CD1c-positive myeloid dendritic cell (primary cell): Measurements from ENCODE around the gene SMLR1.
A peak's percentile ranks its signal among the peaks of the same experiment; 100 is the strongest.

Source experiments
- DNase-seq: peaks from one replicate; pipeline ENCODE4 v3.0.0-alpha.2; 2016; ENCODE audit errors: extremely low spot score

The SMLR1 gene

DNA sequence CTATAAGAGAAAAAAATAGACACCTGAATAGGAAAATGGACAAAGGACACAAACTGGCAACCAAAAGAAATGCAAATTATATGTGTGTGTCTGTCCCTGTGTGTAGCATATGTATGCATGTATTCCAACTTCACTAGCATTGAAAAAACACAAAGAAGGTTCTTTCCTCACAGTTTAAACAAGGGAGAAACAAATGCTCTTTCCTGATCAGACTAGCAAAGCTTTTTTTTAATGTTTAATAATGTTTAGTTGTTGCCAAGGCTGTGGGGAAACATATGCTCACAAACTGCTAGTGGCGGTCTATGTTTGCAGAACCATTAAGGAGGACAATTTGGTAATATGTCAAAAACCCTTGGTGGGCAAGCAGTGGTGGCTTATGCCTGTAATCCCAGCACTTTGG is 22.4 kb downstream of the SMLR1 start:
- DNase-seq, result no peak

DNA sequence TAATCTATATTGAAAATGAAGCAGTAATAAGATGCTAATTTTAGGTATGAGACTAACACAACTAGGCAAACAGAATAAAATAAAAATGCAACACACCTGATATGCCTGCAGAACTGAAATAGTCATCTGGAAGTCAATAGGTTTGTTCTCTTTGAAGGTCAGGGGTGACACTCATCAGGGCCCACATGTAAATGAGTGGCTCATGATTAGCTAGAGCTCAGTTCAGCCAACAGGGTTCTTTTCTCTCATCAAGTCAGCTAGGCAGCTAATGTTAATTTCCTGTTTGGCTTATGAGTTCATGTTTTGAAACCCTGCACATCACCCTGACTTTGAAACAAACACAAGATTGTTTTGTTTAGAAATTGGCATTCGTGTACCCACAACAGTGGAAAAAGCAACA is 23.8 kb downstream of the SMLR1 start:
- DNase-seq, result no peak

DNA sequence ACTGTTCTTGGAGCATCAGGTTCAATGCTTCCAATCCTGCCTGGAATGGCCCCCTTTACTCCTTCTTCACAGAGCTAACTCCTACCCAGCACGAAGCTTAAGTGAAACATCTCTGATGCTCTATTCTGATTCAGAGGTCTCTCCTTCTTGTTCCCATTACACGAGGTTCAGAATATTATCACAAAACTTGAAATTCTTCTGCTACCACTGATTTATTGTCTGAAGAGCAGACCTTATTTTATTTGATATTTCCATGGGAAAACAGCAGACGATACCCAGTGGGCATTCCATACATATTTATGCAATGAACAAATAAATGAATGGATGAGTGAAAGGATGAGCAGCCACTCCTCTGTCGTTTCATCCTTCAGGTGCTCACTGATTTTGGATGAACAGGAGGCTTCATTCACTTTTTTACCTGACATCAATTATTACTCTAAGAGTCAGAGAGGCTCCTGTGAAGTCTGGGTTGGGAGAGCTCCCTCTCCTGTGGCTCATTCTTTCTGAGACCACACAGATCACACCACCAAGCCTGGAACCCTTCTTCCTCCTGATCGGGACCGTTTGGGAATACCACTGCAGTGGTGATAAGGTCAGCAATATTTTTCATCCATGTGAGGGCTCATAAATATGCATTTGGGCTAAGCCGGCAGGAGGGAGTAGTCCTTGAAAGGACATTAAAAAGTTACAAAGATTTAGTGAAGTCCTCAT is 25.8 kb downstream of the SMLR1 start:
- no peak for DNase-seq

DNA sequence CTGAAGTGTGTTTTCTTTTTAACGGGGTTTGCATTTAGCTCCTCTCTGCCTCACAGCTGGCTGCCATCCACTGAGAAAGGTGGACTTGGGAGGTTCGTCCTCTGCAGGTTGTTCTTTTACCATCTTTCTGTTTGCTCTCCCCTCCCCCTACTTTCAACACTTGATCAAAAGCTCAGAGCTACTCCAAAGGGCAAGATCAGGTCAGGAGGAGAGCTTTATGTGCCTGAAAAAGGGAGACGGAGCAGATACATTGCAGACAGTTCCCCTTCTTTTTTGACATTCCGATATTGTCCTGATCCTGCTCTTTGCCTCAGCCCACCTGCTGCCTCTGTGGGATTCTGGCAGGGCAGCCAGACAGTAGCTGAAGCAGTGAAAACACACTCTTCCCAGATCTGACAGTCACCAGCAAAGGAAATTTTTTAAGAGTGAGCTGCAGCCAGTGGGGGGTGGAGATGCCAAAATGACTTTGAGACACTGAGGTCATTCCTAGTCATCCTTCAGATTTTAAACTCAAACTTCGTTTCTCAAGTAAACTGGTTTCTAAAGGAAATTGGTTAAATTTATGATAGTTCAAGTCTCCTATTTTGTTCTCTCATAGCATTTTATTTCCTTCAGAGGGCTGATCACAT is 26.5 kb downstream of the SMLR1 start:
- DNase-seq, result no peak

DNA sequence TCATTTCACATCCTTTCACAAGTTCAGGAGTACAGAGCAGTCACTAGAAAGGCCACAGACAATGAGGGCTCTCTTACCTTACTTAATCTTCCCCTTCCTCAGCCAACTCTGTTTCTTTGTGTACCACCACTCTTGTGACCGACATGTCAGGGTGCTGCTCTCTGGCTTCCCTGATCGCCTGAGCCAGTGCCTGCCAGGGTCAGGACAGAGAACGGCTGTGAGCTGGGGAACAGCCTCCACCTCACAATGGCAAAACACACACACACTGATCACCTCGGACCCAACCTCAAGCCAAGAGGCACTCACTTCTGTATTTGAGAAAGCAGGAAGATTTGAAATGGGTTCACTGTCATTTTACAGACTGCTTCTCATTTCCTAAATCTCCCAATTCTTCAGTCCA is 30.8 kb downstream of the SMLR1 start:
- no peak for DNase-seq

DNA sequence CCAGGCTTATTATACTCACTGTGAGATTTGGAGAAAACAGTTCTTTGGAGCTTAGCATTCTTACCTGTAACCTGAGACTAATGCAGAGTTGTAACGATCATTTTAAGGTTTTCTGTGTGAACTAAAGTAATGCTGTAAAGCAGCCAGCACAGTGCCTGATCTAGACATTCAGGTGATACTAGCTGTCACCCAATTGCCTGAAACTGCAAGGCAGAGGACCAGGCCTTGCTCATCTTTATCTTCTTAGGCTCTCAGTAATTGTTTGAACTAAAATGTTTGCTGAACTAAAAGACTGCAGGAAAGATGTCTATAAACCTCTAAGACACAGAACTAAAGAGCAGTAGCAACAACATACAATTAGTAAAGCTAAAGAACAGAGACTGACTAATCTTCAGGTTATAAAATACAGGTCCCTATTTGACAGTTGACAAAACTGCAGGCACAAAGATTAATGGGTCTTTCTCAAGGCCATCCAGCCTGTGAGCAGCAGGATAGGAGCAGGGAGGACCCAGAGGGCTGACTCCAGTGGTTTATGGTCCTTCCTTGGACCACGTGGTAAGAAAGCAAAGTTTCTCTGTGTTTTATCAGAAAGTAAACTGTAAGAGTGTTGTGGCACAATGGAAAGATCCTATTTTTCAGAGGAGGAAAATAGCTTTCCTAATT is 31.4 kb downstream of the SMLR1 start:
- DNase-seq, result no peak

DNA sequence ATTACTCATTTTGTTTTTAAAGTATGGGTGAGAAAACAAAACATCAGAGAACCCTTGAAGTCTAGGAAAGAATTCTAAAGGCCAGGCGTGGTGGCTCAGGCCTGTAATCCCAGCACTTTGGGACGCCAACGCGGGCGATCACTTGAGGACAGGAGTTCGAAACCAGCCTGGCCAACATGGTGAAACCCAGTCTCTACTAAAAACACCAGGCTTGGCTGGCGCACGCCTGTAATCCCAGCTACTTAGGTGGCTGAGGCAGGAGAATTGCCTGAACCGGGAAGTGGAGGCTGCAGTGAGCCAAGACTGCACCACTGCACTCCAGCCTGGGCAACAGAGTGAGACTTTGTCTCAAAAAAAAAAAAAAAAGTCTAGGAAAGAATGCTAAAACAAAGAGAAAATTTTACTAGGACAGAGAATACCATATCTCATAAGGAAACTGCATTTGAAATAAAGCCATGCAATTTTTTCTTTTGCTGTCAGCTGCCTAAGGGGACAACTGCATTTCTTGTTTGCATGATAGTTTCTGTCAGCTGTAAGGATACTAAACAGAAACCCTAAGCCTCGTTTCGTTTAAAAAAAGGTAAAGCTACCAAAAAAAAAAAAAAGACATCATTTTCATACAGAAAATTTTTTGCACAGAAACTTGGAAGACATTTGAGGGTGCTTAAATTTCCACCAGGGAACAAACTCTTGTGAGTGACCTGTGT is 32.1 kb downstream of the SMLR1 start:
- no peak for DNase-seq

DNA sequence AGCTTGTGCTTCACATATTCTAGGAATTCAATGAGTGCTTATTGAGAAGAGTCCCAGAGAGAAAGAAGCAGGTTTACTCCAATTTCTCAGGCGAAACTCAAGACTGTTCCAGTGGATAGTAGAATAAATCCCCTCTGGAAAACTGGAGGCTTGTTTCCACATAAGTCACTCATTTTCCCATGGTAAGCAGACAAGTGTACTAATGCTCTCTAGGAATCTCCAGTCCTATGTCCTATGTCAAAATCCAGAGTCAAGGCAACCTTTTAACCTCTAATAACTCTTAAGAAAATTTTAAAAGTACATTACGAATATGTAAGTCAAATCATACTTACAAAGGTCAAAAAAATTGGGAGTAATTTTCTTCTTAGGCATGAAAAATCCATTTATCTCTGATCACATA is 35.2 kb downstream of the SMLR1 start:
- no peak for DNase-seq

DNA sequence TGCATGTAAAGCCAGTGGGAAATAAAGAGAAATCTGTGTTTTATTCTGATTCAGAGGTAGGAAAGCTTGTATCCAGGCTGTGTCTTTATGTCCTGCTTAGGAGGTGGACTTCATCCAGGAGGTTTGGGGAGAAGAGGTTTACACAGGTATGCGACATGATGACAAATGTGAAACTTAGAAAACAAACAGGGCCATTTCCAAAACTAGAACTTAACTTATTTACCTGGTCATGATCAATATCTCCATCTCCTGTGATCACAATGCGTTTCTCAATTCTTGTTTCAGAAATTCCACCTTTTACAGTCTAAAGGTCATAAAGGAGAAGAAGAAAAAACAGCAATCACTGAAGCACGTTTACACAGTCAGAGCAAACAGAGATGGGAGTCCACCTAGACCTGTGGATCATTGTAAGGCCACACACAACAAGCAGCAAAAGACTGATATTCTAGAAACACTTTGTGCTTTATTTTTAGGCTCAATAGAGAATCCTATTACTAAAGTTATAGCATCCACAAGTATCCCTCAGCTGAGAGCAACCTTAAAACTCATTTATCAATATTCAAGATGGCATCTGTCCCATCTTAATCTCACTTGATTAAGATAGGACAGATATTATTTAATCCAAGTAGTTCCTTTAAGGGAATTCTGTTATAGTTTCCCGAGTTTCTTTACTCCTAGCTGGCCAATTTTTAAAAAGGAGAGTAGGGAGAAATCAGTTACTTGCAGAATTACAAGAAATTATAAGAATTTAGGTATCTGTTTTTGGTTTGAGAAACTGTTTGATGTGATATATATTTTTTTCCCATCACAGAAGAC is 36.4 kb downstream of the SMLR1 start:
- DNase-seq, result no peak

DNA sequence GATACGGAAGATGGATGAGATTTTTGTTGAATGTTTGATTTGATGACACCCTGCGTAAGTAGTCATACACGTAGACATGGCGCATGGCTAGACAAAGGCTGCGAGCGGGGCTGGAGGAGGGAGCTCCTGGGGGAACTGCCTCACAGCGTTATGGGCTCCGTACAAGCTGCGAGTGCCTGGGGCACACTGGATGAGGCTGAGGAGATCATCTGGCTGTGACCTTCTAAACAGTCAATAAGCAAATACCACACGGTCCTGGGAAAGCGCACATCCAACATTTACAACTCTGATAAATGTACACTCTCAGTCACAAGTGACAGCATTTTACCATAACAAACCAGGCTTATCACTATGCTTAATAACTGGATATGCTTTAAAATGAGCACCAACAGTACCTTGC is 37.1 kb downstream of the SMLR1 start:
- DNase-seq, result no peak

DNA sequence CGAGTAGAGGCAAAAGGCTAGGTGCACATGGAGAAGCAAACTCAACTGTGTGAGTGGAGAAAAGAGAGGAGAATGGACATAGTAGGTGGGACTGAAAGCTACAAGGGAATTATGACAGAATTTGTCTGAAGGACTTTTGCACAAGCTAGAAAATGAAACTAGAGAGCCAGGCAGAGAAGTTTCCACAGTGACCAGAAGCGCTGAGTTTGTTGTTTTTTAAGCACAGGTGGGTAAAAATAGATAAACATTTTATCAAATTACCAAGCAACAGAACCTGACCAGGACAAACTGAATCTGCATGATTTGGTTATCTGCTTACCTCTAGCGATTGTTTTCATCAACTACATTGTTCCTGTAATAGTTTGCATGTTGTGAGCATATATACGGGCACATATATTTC is 38.6 kb downstream of the SMLR1 start:
- DNase-seq, result no peak

DNA sequence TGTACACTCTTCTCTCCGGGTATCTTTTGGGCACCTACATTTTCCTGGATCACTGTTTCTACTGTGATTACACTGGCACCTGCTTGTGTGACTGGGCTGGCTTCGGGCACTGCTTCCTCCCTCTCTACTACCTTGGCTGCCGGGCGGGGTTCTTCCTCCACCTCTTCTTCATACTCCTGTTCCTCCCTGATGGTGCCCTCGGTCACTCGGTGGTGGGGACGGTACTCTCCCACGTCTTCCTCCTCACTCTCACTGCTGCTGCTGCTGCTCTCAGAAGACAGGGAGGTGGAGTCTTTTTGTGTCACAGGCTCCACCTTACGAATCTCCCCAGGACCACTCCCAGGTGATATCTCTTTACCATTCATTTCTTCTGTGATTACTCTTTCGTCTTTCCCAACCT is 42.5 kb downstream of the SMLR1 start:
- DNase-seq, result no peak

DNA sequence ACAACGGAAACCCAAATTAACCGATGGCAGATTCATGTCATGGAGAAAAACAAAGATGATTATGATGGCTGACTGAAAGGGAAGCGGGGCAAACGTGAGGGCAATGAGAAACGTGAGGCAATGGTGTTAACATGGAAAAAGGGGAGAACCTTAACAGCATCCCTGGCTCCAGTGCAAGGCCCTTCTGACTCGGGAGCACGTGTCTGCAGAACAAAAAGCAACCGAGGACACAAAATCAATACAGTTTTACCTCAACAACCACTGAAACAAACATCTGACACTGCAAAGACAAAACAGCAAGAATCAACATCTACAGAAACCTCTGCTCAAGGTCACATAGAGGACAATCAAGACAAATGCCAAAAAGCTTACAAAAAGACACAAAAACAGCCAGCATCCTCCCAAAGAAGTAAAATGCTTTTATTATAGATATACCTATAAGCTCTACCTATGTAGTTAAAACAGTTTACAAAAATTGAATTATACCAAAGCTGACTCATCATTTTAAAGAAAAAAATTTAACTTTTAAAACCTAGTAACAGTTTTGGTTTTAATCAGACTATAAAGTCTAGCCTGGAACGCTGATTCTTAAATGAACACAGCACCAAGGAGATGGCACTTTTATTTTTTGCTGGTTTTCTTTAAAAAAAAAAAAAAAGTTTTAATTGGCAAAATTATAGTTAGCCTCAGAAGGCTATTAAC is 43.1 kb downstream of the SMLR1 start:
- DNase-seq, result no peak

DNA sequence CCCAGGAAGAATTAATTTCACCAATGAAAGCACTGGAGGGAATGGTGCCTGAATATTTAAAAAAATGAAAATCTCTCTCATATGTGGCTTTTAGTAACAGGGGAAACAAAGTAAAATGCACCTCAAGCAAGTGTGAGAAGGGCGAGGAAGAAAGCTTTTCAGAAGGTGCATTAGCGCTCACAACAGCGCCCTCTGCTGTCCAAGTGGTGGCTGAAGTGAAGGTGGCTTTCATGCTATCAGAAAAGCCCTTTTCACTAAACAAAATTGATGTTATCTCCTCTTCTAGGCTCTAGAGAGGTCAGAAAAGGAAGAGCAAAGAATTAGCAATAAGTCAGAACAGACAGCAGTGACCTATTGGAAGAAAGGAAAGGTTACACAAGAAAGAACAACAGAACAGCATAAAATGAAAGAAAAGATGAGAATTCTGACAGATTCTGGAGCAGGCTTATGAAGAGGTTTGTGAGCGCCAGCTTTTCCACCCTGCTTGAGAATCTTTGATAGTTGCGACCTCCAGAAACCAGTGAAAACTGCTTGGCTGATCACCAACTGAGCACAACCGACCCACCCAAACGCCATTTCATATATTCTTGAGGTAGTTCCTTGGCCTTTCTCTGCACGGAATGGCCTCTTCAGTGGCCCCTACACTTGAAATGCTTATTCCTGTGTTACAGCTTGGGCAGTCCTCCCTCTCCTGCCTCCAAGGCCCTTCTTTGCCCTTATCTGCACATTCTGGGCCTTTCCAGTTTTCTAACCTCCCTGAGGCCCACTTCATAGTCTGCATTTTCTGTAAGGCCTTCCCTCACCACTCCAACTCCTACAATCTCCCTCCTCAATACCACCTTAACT is 45.3 kb downstream of the SMLR1 start:
- peak; percentile 66 for DNase-seq

DNA sequence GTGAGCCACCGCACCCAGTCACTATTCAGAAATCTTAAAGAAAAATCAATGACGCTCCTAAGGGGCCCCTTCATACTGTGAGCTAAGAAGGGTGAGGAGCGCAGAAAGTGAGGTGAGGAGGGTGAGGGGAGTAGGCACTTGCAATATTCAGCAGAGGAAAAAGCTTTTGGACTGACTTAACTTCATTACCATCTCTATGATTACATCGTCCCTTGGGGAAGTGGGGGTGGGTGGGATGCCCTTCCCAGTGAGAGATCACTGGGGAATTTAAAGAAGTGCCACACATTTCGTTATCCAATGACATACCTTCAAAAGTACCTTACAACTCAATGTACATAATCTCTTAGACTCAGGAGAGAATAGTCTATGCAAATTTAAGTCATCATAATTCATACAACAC is 46.5 kb downstream of the SMLR1 start:
- DNase-seq, result no peak

DNA sequence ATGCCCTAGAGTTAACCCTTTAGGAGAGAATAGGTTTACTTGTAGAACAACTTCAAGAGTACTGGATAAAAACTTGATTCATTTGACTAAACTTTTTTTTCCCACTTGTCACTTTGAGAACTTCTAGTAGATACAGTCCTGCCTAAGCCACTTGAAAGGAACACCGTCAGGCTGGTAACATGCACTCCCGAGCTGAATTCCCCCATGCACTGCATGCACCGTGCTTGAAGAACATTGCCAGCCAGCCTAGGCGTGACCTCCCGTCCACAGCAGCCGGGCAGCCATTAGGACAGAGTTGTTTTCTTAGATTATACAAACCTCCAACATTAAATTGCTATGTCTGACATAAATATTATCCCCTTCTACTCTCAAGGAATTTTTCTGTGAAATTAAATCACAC is 52.6 kb downstream of the SMLR1 start:
- DNase-seq, result no peak

DNA sequence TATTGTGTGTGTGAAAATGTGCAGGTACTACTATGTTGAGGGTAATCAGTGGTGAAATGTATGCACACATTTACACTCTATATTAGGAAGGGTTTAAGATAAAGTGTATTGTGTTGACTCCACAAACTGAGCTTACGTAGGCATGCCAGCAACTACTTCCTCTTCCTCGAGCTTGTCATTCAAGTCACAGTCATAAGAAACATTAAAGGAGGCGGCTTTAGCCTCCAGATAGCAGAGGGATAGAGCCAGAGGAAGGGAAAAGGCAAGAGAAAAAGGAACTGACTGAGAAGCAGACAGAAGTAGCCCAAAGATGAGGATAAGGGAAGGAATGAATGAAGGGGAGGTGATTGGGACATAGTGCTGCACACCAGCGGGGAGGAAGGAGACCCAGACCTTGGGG is 55.2 kb downstream of the SMLR1 start:
- DNase-seq, result peak; percentile 64

DNA sequence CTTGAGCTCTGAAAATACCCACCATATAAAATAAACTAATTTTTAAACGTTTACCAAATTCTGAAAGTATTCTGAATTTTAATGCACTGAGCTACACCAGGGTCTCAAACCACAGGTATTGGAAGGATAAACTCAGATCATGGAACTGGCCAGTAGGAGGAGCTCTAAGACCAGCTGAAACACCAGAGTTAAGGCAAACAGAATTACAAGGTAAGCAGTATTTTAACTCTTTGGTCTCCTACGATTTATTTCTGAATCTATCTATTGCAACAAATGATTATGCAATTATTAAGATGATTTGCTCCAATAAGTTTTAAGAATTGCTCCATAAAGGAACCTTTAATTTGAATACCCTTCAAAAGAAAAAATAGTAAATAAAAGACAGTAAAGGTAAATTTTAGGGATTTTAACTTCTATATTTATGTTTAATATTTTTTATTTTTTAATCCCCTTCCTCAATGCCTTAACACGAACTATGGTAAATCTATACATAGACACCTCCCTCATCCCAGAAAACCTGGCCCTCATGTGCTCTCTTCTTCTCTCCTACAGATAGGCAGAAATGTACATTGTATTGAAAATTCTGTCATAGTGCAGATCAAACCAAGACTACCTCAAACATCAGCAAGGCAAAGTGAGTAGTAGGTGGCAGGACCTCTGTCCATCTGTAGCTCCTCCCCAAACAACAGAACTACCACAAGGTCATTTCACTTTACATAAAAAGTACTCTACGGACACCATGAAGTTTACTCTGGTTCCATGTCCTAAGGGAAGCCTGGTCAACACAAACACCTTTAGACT is 58.4 kb downstream of the SMLR1 start:
- peak; percentile 84 for DNase-seq
